IPS DF 6.9 (cell line): ENCODE measurements around the gene SELENBP1.

Source experiments
- DNase-seq: peaks from one replicate; pipeline ENCODE4 v3.0.0-alpha.2; 2013; ENCODE audit warnings: low read depth, low spot score
- H3K27ac ChIP-seq: one replicate; pipeline ENCODE4 v1.5.1; 2013; ENCODE audit warnings: low read length, control low read depth
- H3K27me3 ChIP-seq: 2 replicates; pipeline ENCODE4 v1.6.1; 2013; ENCODE audit warnings: mild to moderate bottlenecking, low read length; ENCODE audit not compliant: control insufficient read depth, insufficient read depth
- H3K36me3 ChIP-seq: 2 replicates; pipeline ENCODE4 v1.6.1; 2013; ENCODE audit warnings: low read length; ENCODE audit not compliant: control insufficient read depth, insufficient read depth
- H3K4me1 ChIP-seq: 2 replicates; pipeline ENCODE4 v1.6.1; 2013; ENCODE audit warnings: low read length; ENCODE audit not compliant: control insufficient read depth, insufficient read depth
- H3K4me3 ChIP-seq: 2 replicates; pipeline ENCODE4 v1.5.1; 2013; ENCODE audit warnings: mild to moderate bottlenecking, low read length
- H3K9me3 ChIP-seq: 2 replicates; pipeline ENCODE4 v1.6.1; 2013; ENCODE audit warnings: low read length, inconsistent platforms; ENCODE audit not compliant: control insufficient read depth, insufficient read depth
- WGBS: extraction: QIAGEN DNeasy Blood & Tissue Kit; methylation state at CpG from one replicate; pipeline ENCODE4 v1.1.7; 2013; ENCODE audit warnings: mixed read lengths, missing lambda C conversion rate; ENCODE audit not compliant: insufficient read length, insufficient coverage; 5-methylcytosine and 5-hydroxymethylcytosine counted together

SELENBP1 gene

GRCh38 chr1:151343587-151343986 lies 28.9 kb downstream of the SELENBP1 start:
- H3K4me1 ChIP-seq = peaks cover 1% of the 10 kb centered on the region; the same call in 1 of the 2 replicates
- DNase-seq = no peak

GRCh38 chr1:151342569-151342968 lies 29.9 kb downstream of the SELENBP1 start:
- Histone ChIP-seq H3K4me1 (0 out of 2 replicates have a peak, but pooled peaks cover 1% of the 10 kb centered on the region), H3K9me3 (no peaks in the 10 kb centered on the region), H3K27me3 (no peaks in the 10 kb centered on the region), H3K27ac (no peak overlapping the region), H3K36me3 (peaks cover 25% of the 10 kb centered on the region), H3K4me3 (no peak overlapping the region)
- DNase-seq = no peak
- WGBS = no CpG with 5 or more reads among the region's 6 CpGs

More at GRCh38 chr1:151343587-151343986, 28.9 kb downstream of the SELENBP1 start:
- peaks cover 25% of the 10 kb centered on the region for H3K36me3 ChIP-seq
- no peak overlapping the region for H3K27ac ChIP-seq
- no peak overlapping the region for H3K4me3 ChIP-seq
- no peaks in the 10 kb centered on the region for H3K27me3 ChIP-seq
- no peaks in the 10 kb centered on the region for H3K9me3 ChIP-seq
- WGBS = no CpG with 5 or more reads among the region's 9 CpGs

GRCh38 chr1:151342021-151342420 lies 30.5 kb downstream of the SELENBP1 start:
- H3K9me3 ChIP-seq = no peaks in the 10 kb centered on the region
- no peak for DNase-seq
- no peak overlapping the region for H3K27ac ChIP-seq
- H3K36me3 ChIP-seq = peaks cover 25% of the 10 kb centered on the region
- H3K4me3 ChIP-seq = no peak overlapping the region
- no peaks in the 10 kb centered on the region for H3K27me3 ChIP-seq
- WGBS = no CpG with 5 or more reads among the region's 2 CpGs
- 0 out of 2 replicates have a peak, but pooled peaks cover 1% of the 10 kb centered on the region for H3K4me1 ChIP-seq

- 0 out of 2 replicates have a peak, but pooled peaks cover 1% of the 10 kb centered on the region for H3K4me1 ChIP-seq
- no peak overlapping the region for H3K27ac ChIP-seq
- WGBS = no CpG with 5 or more reads among the region's 7 CpGs
- H3K27me3 ChIP-seq = no peaks in the 10 kb centered on the region
- H3K4me3 ChIP-seq = no peak overlapping the region
- DNase-seq = peak; percentile 73
- H3K9me3 ChIP-seq = no peaks in the 10 kb centered on the region
- peaks cover 25% of the 10 kb centered on the region for H3K36me3 ChIP-seq
Measured at GRCh38 chr1:151340870-151341754, 31.4 kb downstream of the SELENBP1 start.

GRCh38 chr1:151336556-151336955 lies 35.9 kb downstream of the SELENBP1 start:
- Histone ChIP-seq H3K9me3 (no peaks in the 10 kb centered on the region), H3K4me1 (no peaks in the 10 kb centered on the region), H3K27ac (no peak overlapping the region), H3K27me3 (no peaks in the 10 kb centered on the region), H3K4me3 (no peak overlapping the region), H3K36me3 (no peaks in the 10 kb centered on the region)
- no peak for DNase-seq
- no CpG with 5 or more reads among the region's 3 CpGs for WGBS

- DNase-seq = no peak
- Histone ChIP-seq H3K4me3 (no peak overlapping the region), H3K36me3 (no peaks in the 10 kb centered on the region), H3K4me1 (no peaks in the 10 kb centered on the region), H3K27ac (no peak overlapping the region), H3K27me3 (no peaks in the 10 kb centered on the region), H3K9me3 (no peaks in the 10 kb centered on the region)
- WGBS = 100% methylated on average over 1 of the region's 5 CpGs
Measured at GRCh38 chr1:151334822-151335221, 37.7 kb downstream of the SELENBP1 start.

- DNase-seq = no peak
- Histone ChIP-seq H3K36me3 (no peaks in the 10 kb centered on the region), H3K27me3 (no peaks in the 10 kb centered on the region), H3K4me3 (peak overlapping the region; percentile 66; the same call in 1 of the 2 replicates), H3K9me3 (no peaks in the 10 kb centered on the region), H3K27ac (no peak overlapping the region), H3K4me1 (no peaks in the 10 kb centered on the region)
- no CpG with 5 or more reads among the region's 34 CpGs for WGBS
Measured at GRCh38 chr1:151327903-151328674, 44.4 kb downstream of the SELENBP1 start.

- peak; percentile 97 for DNase-seq
- Histone ChIP-seq H3K27ac (no peak within 1 kb of the TSS), H3K27me3 (no peaks in the 10 kb centered on the region), H3K4me3 (peak within 1 kb of the TSS; percentile 66), H3K36me3 (no peaks in the 10 kb centered on the region), H3K9me3 (no peaks in the 10 kb centered on the region), H3K4me1 (no peaks in the 10 kb centered on the region)
- no CpG with 5 or more reads among the region's 40 CpGs for WGBS
Measured at GRCh38 chr1:151327223-151327902, 45.1 kb downstream of the SELENBP1 start, which contains the start of gene PI4KB. Gene PI4KB (minus strand): TSS chr1:151327416. CDS start chr1:151316481, 10,935 bp downstream.

GRCh38 chr1:151326619-151327222 lies 45.8 kb downstream of the SELENBP1 start:
- no peak for DNase-seq
- WGBS = no CpG with 5 or more reads among the region's 12 CpGs
- no peak overlapping the region for H3K27ac ChIP-seq

More at GRCh38 chr1:151326619-151327222, 45.8 kb downstream of the SELENBP1 start:
- Histone ChIP-seq H3K4me1 (no peaks in the 10 kb centered on the region), H3K4me3 (peak overlapping the region; percentile 66), H3K27me3 (no peaks in the 10 kb centered on the region), H3K9me3 (no peaks in the 10 kb centered on the region), H3K36me3 (no peaks in the 10 kb centered on the region; the same call in 1 of the 2 replicates)
